NCI-H146 treated with DMSO at 0.1 percent for 48 hours (cell line): ENCODE results near the gene GNAQ.
A peak's percentile ranks its signal among the peaks of the same experiment; 100 is the strongest.
"Not testable (repeated sequence)": the region's sequence is repeated elsewhere in the genome, so short reads cannot be mapped to it uniquely, and the experiment has no call there.

Source experiments
- DNase-seq: peaks from one replicate; lab custom pipeline; 2025; ENCODE audit not compliant: unreplicated experiment; lab: John Stamatoyannopoulos, UW

Gene GNAQ

GRCh38 chr9:77793849-77794248 is 237.8 kb downstream of the GNAQ start:
- no peak for DNase-seq

GRCh38 chr9:77789891-77790290 is 241.7 kb downstream of the GNAQ start:
- DNase-seq, result no peak

- no peak for DNase-seq
Observed at GRCh38 chr9:77785341-77785740, 246.3 kb downstream of the GNAQ start.

- no peak for DNase-seq
Observed at GRCh38 chr9:77783518-77783917, 248.1 kb downstream of the GNAQ start.

GRCh38 chr9:77779010-77779409 is 252.6 kb downstream of the GNAQ start:
- no peak for DNase-seq

GRCh38 chr9:77773381-77773780 is 258.2 kb downstream of the GNAQ start:
- no peak for DNase-seq

GRCh38 chr9:77772646-77773045 is 259.0 kb downstream of the GNAQ start:
- no peak for DNase-seq

GRCh38 chr9:77771171-77771570 is 260.4 kb downstream of the GNAQ start:
- no peak for DNase-seq

- no peak for DNase-seq
Observed at GRCh38 chr9:77770340-77770739, 261.3 kb downstream of the GNAQ start.

- DNase-seq, result no peak
Observed at GRCh38 chr9:77769246-77769645, 262.4 kb downstream of the GNAQ start.

- no peak for DNase-seq
Observed at GRCh38 chr9:77766587-77766986, 265.0 kb downstream of the GNAQ start.

GRCh38 chr9:77765781-77766259 is 265.8 kb downstream of the GNAQ start:
- DNase-seq, result no peak

GRCh38 chr9:77764894-77765780 is 266.5 kb downstream of the GNAQ start:
- DNase-seq, result no peak

- DNase-seq, result no peak
Observed at GRCh38 chr9:77763566-77763965, 268.0 kb downstream of the GNAQ start.

GRCh38 chr9:77760919-77761318 is 270.7 kb downstream of the GNAQ start:
- not testable (repeated sequence) for DNase-seq

- DNase-seq, result no peak
Observed at GRCh38 chr9:77759391-77759790, 272.2 kb downstream of the GNAQ start.

- DNase-seq, result no peak
Observed at GRCh38 chr9:77756449-77756848, 275.2 kb downstream of the GNAQ start.

- DNase-seq, result no peak
Observed at GRCh38 chr9:77753180-77753579, 278.4 kb downstream of the GNAQ start.

- DNase-seq, result no peak
Observed at GRCh38 chr9:77752554-77752953, 279.1 kb downstream of the GNAQ start.

- DNase-seq, result peak; percentile 37
Observed at GRCh38 chr9:77751341-77752091, 280.1 kb downstream of the GNAQ start.

- DNase-seq, result no peak
Observed at GRCh38 chr9:77750981-77751340, 280.6 kb downstream of the GNAQ start.

- no peak for DNase-seq
Observed at GRCh38 chr9:77750284-77750683, 281.3 kb downstream of the GNAQ start.
